Loucy (cell line): ENCODE measurements around the gene RAB27B.
A peak's percentile ranks its signal among the peaks of the same experiment; 100 is the strongest.

ENCODE experiments used
- H2AFZ ChIP-seq: fragments of 200-600 bp; sonication (generic); 2 replicates; pipeline ENCODE4 v1.6.0; 2016; ENCODE audit warnings: antibody characterized with exemption, mild to moderate bottlenecking, low read length, moderate library complexity
- H3F3A ChIP-seq: fragments of 200-600 bp; 2 replicates; pipeline ENCODE4 v1.6.0; 2016; ENCODE audit warnings: antibody characterized with exemption, low read depth, mild to moderate bottlenecking
- H3K27me3 ChIP-seq: fragments of 200-600 bp; sonication (generic); 2 replicates; pipeline ENCODE4 v1.6.1; 2014; ENCODE audit warnings: low read length, mild to moderate bottlenecking; ENCODE audit not compliant: insufficient read depth, poor library complexity, severe bottlenecking
- H3K36me3 ChIP-seq: fragments of 200-600 bp; sonication (generic); 2 replicates; pipeline ENCODE4 v1.6.1; 2016; ENCODE audit warnings: low read length; ENCODE audit not compliant: insufficient read depth
- H3K4me1 ChIP-seq: fragments of 200-600 bp; sonication (generic); 2 replicates; pipeline ENCODE4 v1.5.1; 2014; ENCODE audit warnings: low read length, mild to moderate bottlenecking; ENCODE audit not compliant: insufficient read depth, poor library complexity, severe bottlenecking
- H3K4me2 ChIP-seq: fragments of 200-600 bp; sonication (generic); 2 replicates; pipeline ENCODE4 v1.6.0; 2014; ENCODE audit warnings: antibody characterized with exemption, low read length, low read depth, mild to moderate bottlenecking; ENCODE audit not compliant: poor library complexity, severe bottlenecking
- H3K4me3 ChIP-seq: fragments of 200-600 bp; sonication (generic); 2 replicates; pipeline ENCODE4 v1.5.1; 2014; ENCODE audit warnings: low read length, mild to moderate bottlenecking, mixed read lengths; ENCODE audit not compliant: poor library complexity, severe bottlenecking
- H3K79me2 ChIP-seq: fragments of 200-600 bp; sonication (generic); 2 replicates; pipeline ENCODE4 v1.6.1; 2014; ENCODE audit warnings: low read length; ENCODE audit not compliant: insufficient read depth
- H3K9ac ChIP-seq: fragments of 200-600 bp; sonication (generic); 2 replicates; pipeline ENCODE4 v1.6.0; 2014; ENCODE audit warnings: mild to moderate bottlenecking, low read depth, low read length, moderate library complexity; ENCODE audit not compliant: poor library complexity, severe bottlenecking
- H3K9me2 ChIP-seq: fragments of 200-600 bp; sonication (generic); replicated peaks from 2 replicates; pipeline ENCODE4 v1.6.1; 2016; ENCODE audit warnings: low read depth, low read length, mixed read lengths
- H3K9me3 ChIP-seq: fragments of 200-600 bp; sonication (generic); 2 replicates; pipeline ENCODE4 v1.6.1; 2014; ENCODE audit warnings: mild to moderate bottlenecking, antibody characterized with exemption, low read length, low read depth; ENCODE audit not compliant: insufficient read depth
- H4K20me1 ChIP-seq: fragments of 200-600 bp; sonication (generic); 2 replicates; pipeline ENCODE4 v1.6.0; 2014; ENCODE audit warnings: antibody characterized with exemption, low read length, mild to moderate bottlenecking; ENCODE audit not compliant: insufficient read depth, poor library complexity, severe bottlenecking
- EZH2phosphoT487 ChIP-seq: fragments of 200-600 bp; IDR thresholded peaks from 2 replicates; pipeline ENCODE4 v1.6.1; 2018; ENCODE audit warnings: antibody characterized with exemption, mild to moderate bottlenecking, moderate library complexity, borderline replicate concordance
- TF ChIP-seq, protein P1 (sequence below): fragments of 200-600 bp; sonication (generic); conservative IDR thresholded peaks from 2 replicates; pipeline ENCODE4 v1.5.1; 2014; ENCODE audit warnings: mild to moderate bottlenecking, antibody characterized with exemption, low read length

The RAB27B gene

GRCh38 chr18:54824761-54825160, 3.5 kb upstream of the RAB27B start:
- no peaks in the 10 kb centered on the region for H3K9me2 ChIP-seq
- H3K27me3 ChIP-seq: no peaks in the 10 kb centered on the region
- H3K9ac ChIP-seq: no peak overlapping the region
- H3K4me1 ChIP-seq: peaks cover 49% of the 10 kb centered on the region
- no peaks in the 10 kb centered on the region for H3K36me3 ChIP-seq
- H3K4me2 ChIP-seq: peak overlapping the region; percentile 12
- H3F3A ChIP-seq: no peaks in the 10 kb centered on the region
- no peak overlapping the region for H3K4me3 ChIP-seq
- H3K79me2 ChIP-seq: peaks cover 15% of the 10 kb centered on the region
- H2AFZ ChIP-seq: peak overlapping the region; percentile 19; the same call in 1 of the 2 replicates
- H3K9me3 ChIP-seq: no peaks in the 10 kb centered on the region
- H4K20me1 ChIP-seq: no peaks in the 10 kb centered on the region
- no peak for TF ChIP-seq EZH2phosphoT487
- TF ChIP-seq, protein P1, sequence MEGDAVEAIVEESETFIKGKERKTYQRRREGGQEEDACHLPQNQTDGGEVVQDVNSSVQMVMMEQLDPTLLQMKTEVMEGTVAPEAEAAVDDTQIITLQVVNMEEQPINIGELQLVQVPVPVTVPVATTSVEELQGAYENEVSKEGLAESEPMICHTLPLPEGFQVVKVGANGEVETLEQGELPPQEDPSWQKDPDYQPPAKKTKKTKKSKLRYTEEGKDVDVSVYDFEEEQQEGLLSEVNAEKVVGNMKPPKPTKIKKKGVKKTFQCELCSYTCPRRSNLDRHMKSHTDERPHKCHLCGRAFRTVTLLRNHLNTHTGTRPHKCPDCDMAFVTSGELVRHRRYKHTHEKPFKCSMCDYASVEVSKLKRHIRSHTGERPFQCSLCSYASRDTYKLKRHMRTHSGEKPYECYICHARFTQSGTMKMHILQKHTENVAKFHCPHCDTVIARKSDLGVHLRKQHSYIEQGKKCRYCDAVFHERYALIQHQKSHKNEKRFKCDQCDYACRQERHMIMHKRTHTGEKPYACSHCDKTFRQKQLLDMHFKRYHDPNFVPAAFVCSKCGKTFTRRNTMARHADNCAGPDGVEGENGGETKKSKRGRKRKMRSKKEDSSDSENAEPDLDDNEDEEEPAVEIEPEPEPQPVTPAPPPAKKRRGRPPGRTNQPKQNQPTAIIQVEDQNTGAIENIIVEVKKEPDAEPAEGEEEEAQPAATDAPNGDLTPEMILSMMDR: no peak

DNA sequence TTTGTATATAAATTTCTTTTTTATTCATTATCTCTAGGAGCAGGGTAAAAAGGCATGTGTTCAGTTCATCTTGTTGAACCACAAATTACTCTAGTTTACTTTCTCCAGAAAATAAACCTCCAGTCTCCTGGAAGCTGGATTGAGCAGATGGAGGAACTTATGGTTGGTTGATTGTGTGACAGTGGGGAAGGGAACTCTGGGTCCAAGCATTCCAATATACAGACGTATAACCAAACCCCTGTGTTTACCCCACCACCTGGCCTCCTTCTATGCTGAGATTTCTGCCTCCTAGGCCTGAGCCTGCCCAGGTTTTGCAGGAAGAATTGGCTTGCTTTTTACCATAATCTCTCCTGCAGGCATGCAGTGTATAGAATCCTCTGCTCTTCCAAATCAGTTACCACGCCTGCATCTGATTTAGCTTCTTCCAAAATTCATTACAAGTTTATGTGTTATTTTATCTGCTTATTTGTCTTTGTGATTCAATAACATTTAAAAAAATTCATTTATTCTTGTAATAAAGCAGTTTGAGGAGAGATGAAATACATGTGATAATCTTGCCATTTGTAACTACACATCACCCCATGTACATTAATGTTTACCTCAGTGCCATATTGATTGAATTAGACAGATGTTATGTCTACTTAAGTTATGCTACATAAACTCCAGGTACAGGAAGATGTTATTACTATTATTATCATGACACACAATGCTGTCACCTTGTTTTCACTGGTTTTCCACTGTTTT, 2.5 kb upstream of the RAB27B start:
- no peak for TF ChIP-seq EZH2phosphoT487
- TF ChIP-seq, protein P1: no peak
- Histone ChIP-seq H3K4me1 (peaks cover 56% of the 10 kb centered on the region), H2AFZ (no peak overlapping the region), H3K36me3 (no peaks in the 10 kb centered on the region), H3K9ac (no peak overlapping the region), H3K4me3 (no peak overlapping the region), H3K4me2 (no peak overlapping the region), H4K20me1 (no peaks in the 10 kb centered on the region), H3K27me3 (no peaks in the 10 kb centered on the region), H3K79me2 (peaks cover 25% of the 10 kb centered on the region), H3F3A (no peaks in the 10 kb centered on the region), H3K9me3 (no peaks in the 10 kb centered on the region), H3K9me2 (no peaks in the 10 kb centered on the region)

DNA sequence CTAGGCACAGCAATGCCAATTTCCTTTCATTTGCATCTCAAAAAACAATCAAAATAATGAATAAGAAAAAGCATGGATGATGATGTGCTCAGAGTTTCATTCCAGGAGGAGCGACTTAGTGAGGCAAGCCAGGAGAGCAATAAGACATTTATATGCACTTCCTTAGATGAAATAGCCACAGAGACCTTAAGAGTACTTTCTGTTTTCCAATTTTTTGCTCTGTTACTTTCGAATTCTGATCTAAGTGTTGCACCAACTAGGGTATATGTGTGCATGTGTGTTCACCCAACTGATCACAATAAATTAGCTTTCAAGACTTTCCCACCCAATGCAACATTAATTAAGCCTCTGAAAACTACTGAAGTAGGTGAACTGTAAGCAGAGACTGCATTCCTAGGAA, 709 bp downstream of the RAB27B start:
- no peaks in the 10 kb centered on the region for H3K9me3 ChIP-seq
- H3K36me3 ChIP-seq: no peaks in the 10 kb centered on the region
- H2AFZ ChIP-seq: peak overlapping the region; percentile 83
- no peaks in the 10 kb centered on the region for H3K27me3 ChIP-seq
- H3K4me1 ChIP-seq: peaks cover 57% of the 10 kb centered on the region
- no peaks in the 10 kb centered on the region for H3K9me2 ChIP-seq
- no peak for TF ChIP-seq EZH2phosphoT487
- TF ChIP-seq, protein P1: no peak
- peak overlapping the region; percentile 94 for H3K4me2 ChIP-seq
- peak overlapping the region; percentile 89 for H3K4me3 ChIP-seq
- H3K79me2 ChIP-seq: peaks cover 57% of the 10 kb centered on the region
- H4K20me1 ChIP-seq: no peaks in the 10 kb centered on the region
- H3K9ac ChIP-seq: peak overlapping the region; percentile 76
- no peaks in the 10 kb centered on the region for H3F3A ChIP-seq
